ENCODE results near the gene PPM1H.

DNA sequence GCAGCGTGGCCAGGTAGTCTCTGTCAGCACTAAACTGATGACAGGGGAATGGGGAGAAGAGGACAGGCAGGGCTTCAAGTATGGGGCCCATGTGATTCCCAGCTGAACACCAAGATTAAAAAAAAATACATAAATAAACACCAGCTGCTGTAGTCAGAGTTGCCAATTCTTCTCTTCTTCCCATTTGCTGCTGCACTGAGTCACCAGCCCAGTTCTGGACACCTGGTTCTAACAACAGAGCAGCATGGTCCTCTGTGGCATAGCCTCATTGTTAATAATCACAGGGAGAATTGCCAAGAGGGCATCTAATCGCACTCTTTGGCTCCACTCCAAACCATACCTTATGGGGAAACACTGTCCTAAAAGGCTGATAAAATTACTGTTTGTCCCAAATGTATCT is 15.1 kb downstream of the PPM1H start:
- TF ChIP-seq, protein P1, sequence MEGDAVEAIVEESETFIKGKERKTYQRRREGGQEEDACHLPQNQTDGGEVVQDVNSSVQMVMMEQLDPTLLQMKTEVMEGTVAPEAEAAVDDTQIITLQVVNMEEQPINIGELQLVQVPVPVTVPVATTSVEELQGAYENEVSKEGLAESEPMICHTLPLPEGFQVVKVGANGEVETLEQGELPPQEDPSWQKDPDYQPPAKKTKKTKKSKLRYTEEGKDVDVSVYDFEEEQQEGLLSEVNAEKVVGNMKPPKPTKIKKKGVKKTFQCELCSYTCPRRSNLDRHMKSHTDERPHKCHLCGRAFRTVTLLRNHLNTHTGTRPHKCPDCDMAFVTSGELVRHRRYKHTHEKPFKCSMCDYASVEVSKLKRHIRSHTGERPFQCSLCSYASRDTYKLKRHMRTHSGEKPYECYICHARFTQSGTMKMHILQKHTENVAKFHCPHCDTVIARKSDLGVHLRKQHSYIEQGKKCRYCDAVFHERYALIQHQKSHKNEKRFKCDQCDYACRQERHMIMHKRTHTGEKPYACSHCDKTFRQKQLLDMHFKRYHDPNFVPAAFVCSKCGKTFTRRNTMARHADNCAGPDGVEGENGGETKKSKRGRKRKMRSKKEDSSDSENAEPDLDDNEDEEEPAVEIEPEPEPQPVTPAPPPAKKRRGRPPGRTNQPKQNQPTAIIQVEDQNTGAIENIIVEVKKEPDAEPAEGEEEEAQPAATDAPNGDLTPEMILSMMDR (conservative IDR thresholded peaks at IDR 0.05; ENCODE audit: low read depth, low read length), result no peak
- no peak for TF ChIP-seq EZH2 (IDR thresholded peaks at IDR 0.05; ENCODE audit: low read length, unreplicated experiment)
